MCF 10A (cell line): ENCODE results near the gene MAP3K19. TPM values are rescaled to one million over a fixed set of nuclear protein-coding genes. Genes with fewer than 3 reads are reported as not detected.

ENCODE experiments used
- BruUV-seq: library from RNA; stranded (reverse); fragments of 400-500 nt; replicated peaks from 2 replicates; lab custom pipeline; 2021; lab: Mats Ljungman, UMichigan
- CTCF ChIA-PET: fragments of 300-600 bp; sonication (Branson Sonifier 250); formaldehyde crosslinking; extraction: SDS; loops from one replicate; lab custom pipeline; 2021; ENCODE audit warnings: antibody characterized with exemption, inconsistent platforms; lab: Yijun Ruan, JAX
- POLR2A ChIA-PET: fragments of 300-600, 350-650 bp; sonication (Branson Sonifier 250); formaldehyde crosslinking; extraction: SDS; loops from one replicate; lab custom pipeline; 2020; ENCODE audit warnings: antibody characterized with exemption, inconsistent platforms; lab: Yijun Ruan, JAX
- DNase-seq: peaks from one replicate; pipeline ENCODE4 v3.0.0-alpha.2; 2018; ENCODE audit not compliant: unreplicated experiment
- H3K27ac Mint-ChIP-seq: one replicate; pipeline ENCODE4 v1.8.0; 2022; ENCODE audit warnings: mild to moderate bottlenecking, low read depth, mixed read lengths; ENCODE audit not compliant: unreplicated experiment
- H3K27me3 Mint-ChIP-seq: one replicate; pipeline ENCODE4 v1.8.0; 2022; ENCODE audit warnings: mixed read lengths; ENCODE audit not compliant: insufficient read depth, unreplicated experiment
- H3K36me3 Mint-ChIP-seq: one replicate; pipeline ENCODE4 v1.8.0; 2022; ENCODE audit warnings: mild to moderate bottlenecking, moderate library complexity, mixed read lengths; ENCODE audit not compliant: insufficient read depth, unreplicated experiment
- H3K4me1 Mint-ChIP-seq: one replicate; pipeline ENCODE4 v1.8.0; 2022; ENCODE audit warnings: mixed read lengths; ENCODE audit not compliant: insufficient read depth, unreplicated experiment
- H3K4me3 Mint-ChIP-seq: one replicate; pipeline ENCODE4 v1.8.0; 2022; ENCODE audit warnings: mild to moderate bottlenecking, moderate library complexity, mixed read lengths; ENCODE audit not compliant: unreplicated experiment
- H3K9me3 Mint-ChIP-seq: one replicate; pipeline ENCODE4 v1.8.0; 2022; ENCODE audit warnings: mixed read lengths; ENCODE audit not compliant: unreplicated experiment
- intact Hi-C: fragments of 100-400 bp; cut with micrococcal nuclease; formaldehyde crosslinking; loops from 2 replicates; pipeline ENCODE4 v1.14.1; 2022
- total RNA-seq: library from RNA; stranded (reverse); gene quantifications from 2 replicates; pipeline ENCODE4 v1.2.3, GENCODE V29; 2022
- TF ChIP-seq, protein P1 (sequence below): fragments of 200-600 bp; IDR thresholded peaks from one replicate; pipeline ENCODE4 v1.8.0; 2022; ENCODE audit warnings: antibody characterized with exemption, mild to moderate bottlenecking; ENCODE audit not compliant: unreplicated experiment

Gene MAP3K19
- total RNA-seq, 1 experiment from 2014 or later: not detected

DNA sequence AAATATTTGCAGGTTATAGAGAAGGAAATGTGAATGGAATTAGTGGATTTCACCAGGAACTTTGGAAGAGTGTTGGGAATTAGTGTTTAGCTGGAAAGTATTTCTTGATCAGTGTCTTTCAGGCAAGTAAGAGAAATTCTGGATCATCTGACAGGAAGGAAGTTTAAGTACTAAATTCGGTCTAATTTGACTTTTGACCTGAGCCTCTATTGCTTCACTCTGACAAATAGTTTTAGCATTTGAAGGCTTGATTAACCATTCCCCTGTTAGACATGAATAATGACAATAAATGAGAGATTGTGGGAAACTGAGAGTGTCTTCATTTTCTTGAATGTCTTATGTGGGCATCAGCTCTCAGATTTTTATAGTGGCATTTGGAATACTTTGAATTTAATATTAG, 112.6 kb downstream of the MAP3K19 start:
- ChIA-PET POLR2A (interaction anchor here (0.5 to 1.1 kb wide), 3 partner anchors 12 to 652 kb away, joined by 3 read pairs; no protein-coding TSS in a partner anchor), CTCF (no interaction called here)
- TF ChIP-seq, protein P1, sequence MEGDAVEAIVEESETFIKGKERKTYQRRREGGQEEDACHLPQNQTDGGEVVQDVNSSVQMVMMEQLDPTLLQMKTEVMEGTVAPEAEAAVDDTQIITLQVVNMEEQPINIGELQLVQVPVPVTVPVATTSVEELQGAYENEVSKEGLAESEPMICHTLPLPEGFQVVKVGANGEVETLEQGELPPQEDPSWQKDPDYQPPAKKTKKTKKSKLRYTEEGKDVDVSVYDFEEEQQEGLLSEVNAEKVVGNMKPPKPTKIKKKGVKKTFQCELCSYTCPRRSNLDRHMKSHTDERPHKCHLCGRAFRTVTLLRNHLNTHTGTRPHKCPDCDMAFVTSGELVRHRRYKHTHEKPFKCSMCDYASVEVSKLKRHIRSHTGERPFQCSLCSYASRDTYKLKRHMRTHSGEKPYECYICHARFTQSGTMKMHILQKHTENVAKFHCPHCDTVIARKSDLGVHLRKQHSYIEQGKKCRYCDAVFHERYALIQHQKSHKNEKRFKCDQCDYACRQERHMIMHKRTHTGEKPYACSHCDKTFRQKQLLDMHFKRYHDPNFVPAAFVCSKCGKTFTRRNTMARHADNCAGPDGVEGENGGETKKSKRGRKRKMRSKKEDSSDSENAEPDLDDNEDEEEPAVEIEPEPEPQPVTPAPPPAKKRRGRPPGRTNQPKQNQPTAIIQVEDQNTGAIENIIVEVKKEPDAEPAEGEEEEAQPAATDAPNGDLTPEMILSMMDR: no peak
- Mint-ChIP-seq H3K4me1 (peaks cover 18% of the 10 kb centered on the region), H3K27me3 (no peaks in the 10 kb centered on the region), H3K4me3 (no peak overlapping the region), H3K27ac (peak overlapping the region; percentile 63), H3K36me3 (peaks cover 37% of the 10 kb centered on the region), H3K9me3 (no peaks in the 10 kb centered on the region)
- DNase-seq: peak; percentile 0
- intact Hi-C loops: no loop called here
- BruUV-seq: no TSS peak

DNA sequence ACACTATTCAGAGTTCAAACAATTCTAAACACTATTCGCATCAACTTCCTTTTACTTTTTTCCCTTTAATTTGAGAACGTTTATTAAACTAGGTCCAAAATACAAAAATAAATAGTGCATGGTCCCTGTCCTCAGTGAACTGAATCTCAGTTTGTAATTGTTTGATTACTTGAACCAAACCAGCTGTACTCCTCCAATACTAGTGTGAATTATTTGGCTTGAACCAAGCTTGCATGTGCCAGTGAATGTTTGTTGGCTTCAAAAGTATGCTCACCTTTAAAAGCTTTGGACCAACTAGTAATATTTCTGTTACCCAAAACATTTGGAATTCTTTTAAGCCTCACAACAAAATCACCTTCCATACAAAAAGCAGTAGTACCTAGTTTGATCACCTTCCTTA, 113.1 kb downstream of the MAP3K19 start:
- H3K36me3 Mint-ChIP-seq: peaks cover 32% of the 10 kb centered on the region

DNA sequence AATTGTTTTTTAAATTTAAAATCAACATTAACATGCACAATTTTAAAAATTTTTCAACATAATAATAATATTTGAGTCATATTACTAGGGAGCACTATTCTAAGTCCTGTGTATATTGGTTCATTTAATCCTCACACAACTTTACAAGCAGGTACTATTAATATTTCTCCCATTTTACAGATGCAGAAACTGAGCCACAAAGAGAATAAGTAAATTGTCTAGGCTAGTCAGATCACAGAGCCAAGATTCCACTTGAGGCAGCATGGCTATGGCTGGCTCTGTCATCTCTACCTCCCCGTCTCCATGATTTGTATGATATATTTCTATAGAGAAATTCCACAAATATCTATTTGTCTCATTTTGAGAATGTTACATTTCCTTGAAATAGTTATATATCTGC, 113.5 kb downstream of the MAP3K19 start:
- H3K27me3 Mint-ChIP-seq: no peaks in the 10 kb centered on the region
- DNase-seq: no peak
- no peak overlapping the region for H3K4me3 Mint-ChIP-seq
- TF ChIP-seq, protein P1: no peak
- peaks cover 31% of the 10 kb centered on the region for H3K36me3 Mint-ChIP-seq
- BruUV-seq: no TSS peak
- peaks cover 18% of the 10 kb centered on the region for H3K4me1 Mint-ChIP-seq
- POLR2A ChIA-PET: no interaction called here
- CTCF ChIA-PET: interaction anchor here (0.6 kb wide), 1 partner anchor 818 kb away, joined by 4 read pairs; no protein-coding TSS in a partner anchor
- no peak overlapping the region for H3K27ac Mint-ChIP-seq
- H3K9me3 Mint-ChIP-seq: no peaks in the 10 kb centered on the region
- intact Hi-C loops: no loop called here

More for the DNA sequence above, 113.1 kb downstream of the MAP3K19 start:
- Mint-ChIP-seq H3K27me3 (no peaks in the 10 kb centered on the region), H3K4me3 (no peak overlapping the region), H3K9me3 (no peaks in the 10 kb centered on the region), H3K4me1 (peaks cover 18% of the 10 kb centered on the region), H3K27ac (peak overlapping the region; percentile 63)
- no peak for DNase-seq
- BruUV-seq: no TSS peak
- intact Hi-C loops: no loop called here
- ChIA-PET POLR2A (interaction anchor here (0.5 to 1.1 kb wide), 3 partner anchors 13 to 653 kb away, joined by 3 read pairs; no protein-coding TSS in a partner anchor), CTCF (interaction anchor here (0.6 kb wide), 1 partner anchor 818 kb away, joined by 4 read pairs; no protein-coding TSS in a partner anchor)
- TF ChIP-seq, protein P1: no peak

DNA sequence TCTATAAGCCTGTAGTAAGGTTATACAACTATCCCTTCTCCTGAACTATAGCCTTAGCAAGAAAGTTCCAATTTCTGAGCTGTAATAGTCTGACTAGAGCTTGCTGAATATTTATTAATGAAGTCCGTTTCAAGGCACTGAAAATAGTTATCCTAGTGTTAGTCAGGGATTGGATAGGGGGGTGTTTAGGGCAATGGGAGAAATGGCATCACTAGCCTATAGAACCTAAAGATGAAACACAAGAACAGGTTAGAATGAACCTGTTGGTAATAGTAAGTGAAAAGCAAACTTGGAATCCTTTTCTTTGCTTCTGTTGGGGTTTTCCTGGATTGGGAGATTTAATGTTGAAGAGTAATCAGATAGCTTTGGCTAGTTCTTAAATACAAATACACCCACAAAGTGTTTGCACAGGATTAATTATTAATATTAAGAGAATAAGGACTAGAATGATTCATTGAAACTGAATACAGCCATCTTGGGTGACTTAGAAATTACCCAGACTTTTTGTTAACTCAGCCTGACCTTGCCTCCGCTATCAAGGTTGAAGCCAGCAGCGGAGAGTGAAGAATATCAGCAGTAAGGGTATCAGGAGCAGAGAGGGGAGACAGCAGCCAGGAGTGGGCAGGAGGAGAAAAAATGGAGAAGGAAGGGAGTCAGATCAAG, 114.3 kb downstream of the MAP3K19 start:
- Mint-ChIP-seq H3K4me1 (peaks cover 18% of the 10 kb centered on the region), H3K9me3 (no peaks in the 10 kb centered on the region), H3K27me3 (no peaks in the 10 kb centered on the region), H3K27ac (peak overlapping the region; percentile 32), H3K36me3 (peaks cover 24% of the 10 kb centered on the region), H3K4me3 (no peak overlapping the region)
- intact Hi-C loops: no loop called here
- BruUV-seq: no TSS peak
- no peak for DNase-seq
- TF ChIP-seq, protein P1: no peak
- CTCF ChIA-PET: interaction anchor here (0.7 kb wide), 1 partner anchor 249 kb away, joined by 3 read pairs; no protein-coding TSS in a partner anchor
- POLR2A ChIA-PET: no interaction called here
